ENCODE measurements around the gene MAPKBP1. TPM values are rescaled to one million over a fixed set of nuclear protein-coding genes. Genes with fewer than 3 reads are reported as not detected.

Gene MAPKBP1
- total and polyA plus RNA-seq, 2 of the 13 experiments (the other 11 are each of a cell fraction or from before 2014, with no cell fraction given): 3.0 to 7.3 TPM

- TF ChIP-seq, protein P1, sequence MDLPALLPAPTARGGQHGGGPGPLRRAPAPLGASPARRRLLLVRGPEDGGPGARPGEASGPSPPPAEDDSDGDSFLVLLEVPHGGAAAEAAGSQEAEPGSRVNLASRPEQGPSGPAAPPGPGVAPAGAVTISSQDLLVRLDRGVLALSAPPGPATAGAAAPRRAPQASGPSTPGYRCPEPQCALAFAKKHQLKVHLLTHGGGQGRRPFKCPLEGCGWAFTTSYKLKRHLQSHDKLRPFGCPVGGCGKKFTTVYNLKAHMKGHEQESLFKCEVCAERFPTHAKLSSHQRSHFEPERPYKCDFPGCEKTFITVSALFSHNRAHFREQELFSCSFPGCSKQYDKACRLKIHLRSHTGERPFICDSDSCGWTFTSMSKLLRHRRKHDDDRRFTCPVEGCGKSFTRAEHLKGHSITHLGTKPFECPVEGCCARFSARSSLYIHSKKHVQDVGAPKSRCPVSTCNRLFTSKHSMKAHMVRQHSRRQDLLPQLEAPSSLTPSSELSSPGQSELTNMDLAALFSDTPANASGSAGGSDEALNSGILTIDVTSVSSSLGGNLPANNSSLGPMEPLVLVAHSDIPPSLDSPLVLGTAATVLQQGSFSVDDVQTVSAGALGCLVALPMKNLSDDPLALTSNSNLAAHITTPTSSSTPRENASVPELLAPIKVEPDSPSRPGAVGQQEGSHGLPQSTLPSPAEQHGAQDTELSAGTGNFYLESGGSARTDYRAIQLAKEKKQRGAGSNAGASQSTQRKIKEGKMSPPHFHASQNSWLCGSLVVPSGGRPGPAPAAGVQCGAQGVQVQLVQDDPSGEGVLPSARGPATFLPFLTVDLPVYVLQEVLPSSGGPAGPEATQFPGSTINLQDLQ (CRISPR knock-in tag; IDR thresholded peaks at IDR 0.05): 0 out of 2 replicates have a peak, but pooled peaks have one; percentile 53
- TF ChIP-seq MTF1 (CRISPR knock-in tag; IDR thresholded peaks at IDR 0.05) (no peak), RARA (CRISPR knock-in tag; IDR thresholded peaks at IDR 0.05) (0 out of 2 replicates have a peak, but pooled peaks have one; percentile 9), TGIF2 (CRISPR knock-in tag; IDR thresholded peaks at IDR 0.05) (peak; percentile 45; the same call in 1 of the 2 replicates), ZNF296 (CRISPR knock-in tag; conservative IDR thresholded peaks at IDR 0.05) (0 out of 2 replicates have a peak, but pooled peaks have one; percentile 59), KLF13 (CRISPR knock-in tag; IDR thresholded peaks at IDR 0.05) (0 out of 2 replicates have a peak, but pooled peaks have one; percentile 28), UBTF (CRISPR knock-in tag; IDR thresholded peaks at IDR 0.05) (peak; percentile 57; the same call in 1 of the 2 replicates), PAF1 (CRISPR knock-in tag; IDR thresholded peaks at IDR 0.05) (no peak), FOXM1 (CRISPR knock-in tag; IDR thresholded peaks at IDR 0.05) (no peak), RBM22 (optimal IDR thresholded peaks at IDR 0.05; ENCODE audit: low read length) (no peak), GATAD2A (CRISPR knock-in tag; IDR thresholded peaks at IDR 0.05) (peak; percentile 40), ZFP62 (CRISPR knock-in tag; IDR thresholded peaks at IDR 0.05) (no peak), RNF2 (conservative IDR thresholded peaks at IDR 0.05; ENCODE audit: low read depth) (no peak), ISX (CRISPR knock-in tag; conservative IDR thresholded peaks at IDR 0.05) (no peak), PHF20 (CRISPR knock-in tag; IDR thresholded peaks at IDR 0.05) (peak; percentile 56; the same call in 1 of the 2 replicates), ZBTB42 (CRISPR knock-in tag; IDR thresholded peaks at IDR 0.05) (0 out of 2 replicates have a peak, but pooled peaks have one; percentile 37), SCMH1 (CRISPR knock-in tag; IDR thresholded peaks at IDR 0.05; ENCODE audit: borderline replicate concordance) (no peak)
- TF ChIP-seq, protein P2, sequence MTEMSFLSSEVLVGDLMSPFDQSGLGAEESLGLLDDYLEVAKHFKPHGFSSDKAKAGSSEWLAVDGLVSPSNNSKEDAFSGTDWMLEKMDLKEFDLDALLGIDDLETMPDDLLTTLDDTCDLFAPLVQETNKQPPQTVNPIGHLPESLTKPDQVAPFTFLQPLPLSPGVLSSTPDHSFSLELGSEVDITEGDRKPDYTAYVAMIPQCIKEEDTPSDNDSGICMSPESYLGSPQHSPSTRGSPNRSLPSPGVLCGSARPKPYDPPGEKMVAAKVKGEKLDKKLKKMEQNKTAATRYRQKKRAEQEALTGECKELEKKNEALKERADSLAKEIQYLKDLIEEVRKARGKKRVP (CRISPR knock-in tag; IDR thresholded peaks at IDR 0.05): 0 out of 4 replicates have a peak, but pooled peaks of 1 of the 2 experiments have one; percentile 0
- TF ChIP-seq, protein P3, sequence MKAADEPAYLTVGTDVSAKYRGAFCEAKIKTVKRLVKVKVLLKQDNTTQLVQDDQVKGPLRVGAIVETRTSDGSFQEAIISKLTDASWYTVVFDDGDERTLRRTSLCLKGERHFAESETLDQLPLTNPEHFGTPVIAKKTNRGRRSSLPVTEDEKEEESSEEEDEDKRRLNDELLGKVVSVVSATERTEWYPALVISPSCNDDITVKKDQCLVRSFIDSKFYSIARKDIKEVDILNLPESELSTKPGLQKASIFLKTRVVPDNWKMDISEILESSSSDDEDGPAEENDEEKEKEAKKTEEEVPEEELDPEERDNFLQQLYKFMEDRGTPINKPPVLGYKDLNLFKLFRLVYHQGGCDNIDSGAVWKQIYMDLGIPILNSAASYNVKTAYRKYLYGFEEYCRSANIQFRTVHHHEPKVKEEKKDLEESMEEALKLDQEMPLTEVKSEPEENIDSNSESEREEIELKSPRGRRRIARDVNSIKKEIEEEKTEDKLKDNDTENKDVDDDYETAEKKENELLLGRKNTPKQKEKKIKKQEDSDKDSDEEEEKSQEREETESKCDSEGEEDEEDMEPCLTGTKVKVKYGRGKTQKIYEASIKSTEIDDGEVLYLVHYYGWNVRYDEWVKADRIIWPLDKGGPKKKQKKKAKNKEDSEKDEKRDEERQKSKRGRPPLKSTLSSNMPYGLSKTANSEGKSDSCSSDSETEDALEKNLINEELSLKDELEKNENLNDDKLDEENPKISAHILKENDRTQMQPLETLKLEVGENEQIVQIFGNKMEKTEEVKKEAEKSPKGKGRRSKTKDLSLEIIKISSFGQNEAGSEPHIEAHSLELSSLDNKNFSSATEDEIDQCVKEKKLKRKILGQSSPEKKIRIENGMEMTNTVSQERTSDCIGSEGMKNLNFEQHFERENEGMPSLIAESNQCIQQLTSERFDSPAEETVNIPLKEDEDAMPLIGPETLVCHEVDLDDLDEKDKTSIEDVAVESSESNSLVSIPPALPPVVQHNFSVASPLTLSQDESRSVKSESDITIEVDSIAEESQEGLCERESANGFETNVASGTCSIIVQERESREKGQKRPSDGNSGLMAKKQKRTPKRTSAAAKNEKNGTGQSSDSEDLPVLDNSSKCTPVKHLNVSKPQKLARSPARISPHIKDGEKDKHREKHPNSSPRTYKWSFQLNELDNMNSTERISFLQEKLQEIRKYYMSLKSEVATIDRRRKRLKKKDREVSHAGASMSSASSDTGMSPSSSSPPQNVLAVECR (CRISPR knock-in tag; IDR thresholded peaks at IDR 0.05; ENCODE audit: borderline replicate concordance): peak; percentile 78
Observed at GRCh38 chr15:41827880-41828806, 53.9 kb downstream of the MAPKBP1 start, which contains the start of gene JMJD7 (continued).
